Transverse colon (tissue), 3 donors: ENCODE results near the gene RPL35.

ENCODE experiments used
- EP300 ChIP-seq: sonication (generic); formaldehyde crosslinking; IDR thresholded peaks from one replicate; pipeline ENCODE4 v1.6.1; 2017; ENCODE audit warnings: antibody characterized with exemption, low read depth
- TF ChIP-seq, protein P1 (sequence below), 5 experiments: fragments of 200-600 bp in 3 of 5; fragments of 450-650 bp in 2 of 5; sonication (generic) in 3 of 5; IDR thresholded peaks; 1 replicate in 2 of 5; 2 replicates in 3 of 5; pipeline ENCODE4 v1.5.1; 2016 to 2017; ENCODE audit warnings: antibody characterized with exemption in 5 of 5, inconsistent platforms in 3 of 5, mild to moderate bottlenecking in 2 of 5, moderate library complexity in 1 of 5

DNA sequence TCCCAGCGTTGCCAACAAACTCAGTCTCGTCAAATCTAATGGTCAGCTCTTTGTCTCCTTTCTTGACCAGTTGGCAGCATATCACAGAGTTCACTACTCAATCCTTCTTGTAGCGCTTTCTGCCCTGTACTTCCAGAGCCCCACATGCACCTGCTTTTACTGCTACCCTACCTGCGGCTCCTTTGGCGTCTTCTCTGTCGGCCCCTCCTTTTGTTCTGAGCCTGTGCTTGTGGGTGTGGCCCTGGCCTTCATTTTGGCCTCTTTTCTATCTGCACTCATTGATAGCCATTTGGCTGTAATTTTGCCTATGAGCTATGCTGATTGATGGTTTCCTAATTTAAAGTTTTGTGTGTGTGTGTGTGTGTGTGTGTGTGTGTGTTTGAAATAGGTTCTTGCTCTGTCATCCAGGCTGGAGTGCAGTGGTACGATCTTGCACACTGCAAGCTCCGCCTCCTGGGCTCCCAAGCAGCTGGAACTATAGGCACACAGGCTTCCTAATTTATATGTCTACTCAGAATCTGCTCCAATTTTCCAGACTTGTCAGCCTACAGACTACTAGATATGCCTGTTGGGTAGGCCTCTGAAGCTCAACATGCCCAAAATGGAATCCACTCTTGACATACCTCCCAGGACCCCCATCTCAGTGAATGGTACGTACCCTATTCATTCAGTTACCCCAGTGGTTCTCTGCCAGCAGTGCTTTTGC is 32.4 kb upstream of the RPL35 start:
- TF ChIP-seq, protein P1, sequence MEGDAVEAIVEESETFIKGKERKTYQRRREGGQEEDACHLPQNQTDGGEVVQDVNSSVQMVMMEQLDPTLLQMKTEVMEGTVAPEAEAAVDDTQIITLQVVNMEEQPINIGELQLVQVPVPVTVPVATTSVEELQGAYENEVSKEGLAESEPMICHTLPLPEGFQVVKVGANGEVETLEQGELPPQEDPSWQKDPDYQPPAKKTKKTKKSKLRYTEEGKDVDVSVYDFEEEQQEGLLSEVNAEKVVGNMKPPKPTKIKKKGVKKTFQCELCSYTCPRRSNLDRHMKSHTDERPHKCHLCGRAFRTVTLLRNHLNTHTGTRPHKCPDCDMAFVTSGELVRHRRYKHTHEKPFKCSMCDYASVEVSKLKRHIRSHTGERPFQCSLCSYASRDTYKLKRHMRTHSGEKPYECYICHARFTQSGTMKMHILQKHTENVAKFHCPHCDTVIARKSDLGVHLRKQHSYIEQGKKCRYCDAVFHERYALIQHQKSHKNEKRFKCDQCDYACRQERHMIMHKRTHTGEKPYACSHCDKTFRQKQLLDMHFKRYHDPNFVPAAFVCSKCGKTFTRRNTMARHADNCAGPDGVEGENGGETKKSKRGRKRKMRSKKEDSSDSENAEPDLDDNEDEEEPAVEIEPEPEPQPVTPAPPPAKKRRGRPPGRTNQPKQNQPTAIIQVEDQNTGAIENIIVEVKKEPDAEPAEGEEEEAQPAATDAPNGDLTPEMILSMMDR (IDR thresholded peaks at IDR 0.05): no peak
- no peak for TF ChIP-seq EP300
